Endometrium (tissue), 2 donors: ENCODE measurements around the gene SELENOV.
"Not testable (repeated sequence)": the region's sequence is repeated elsewhere in the genome, so short reads cannot be mapped to it uniquely, and the experiment has no call there.

Experiments used
- FAIRE-seq: peaks from 2 replicates; lab custom pipeline; 2012; peaks lifted over from hg19 to GRCh38; lab: Jason Lieb, UNC
- donor health status: control.
- donor health status: control.

Gene SELENOV

GRCh38 chr19:39514840-39515550 lies at the start of gene SELENOV:
Gene SELENOV (plus strand): TSS chr19:39515139. CDS start chr19:39515213, 74 bp downstream.
- no peak for FAIRE-seq

DNA sequence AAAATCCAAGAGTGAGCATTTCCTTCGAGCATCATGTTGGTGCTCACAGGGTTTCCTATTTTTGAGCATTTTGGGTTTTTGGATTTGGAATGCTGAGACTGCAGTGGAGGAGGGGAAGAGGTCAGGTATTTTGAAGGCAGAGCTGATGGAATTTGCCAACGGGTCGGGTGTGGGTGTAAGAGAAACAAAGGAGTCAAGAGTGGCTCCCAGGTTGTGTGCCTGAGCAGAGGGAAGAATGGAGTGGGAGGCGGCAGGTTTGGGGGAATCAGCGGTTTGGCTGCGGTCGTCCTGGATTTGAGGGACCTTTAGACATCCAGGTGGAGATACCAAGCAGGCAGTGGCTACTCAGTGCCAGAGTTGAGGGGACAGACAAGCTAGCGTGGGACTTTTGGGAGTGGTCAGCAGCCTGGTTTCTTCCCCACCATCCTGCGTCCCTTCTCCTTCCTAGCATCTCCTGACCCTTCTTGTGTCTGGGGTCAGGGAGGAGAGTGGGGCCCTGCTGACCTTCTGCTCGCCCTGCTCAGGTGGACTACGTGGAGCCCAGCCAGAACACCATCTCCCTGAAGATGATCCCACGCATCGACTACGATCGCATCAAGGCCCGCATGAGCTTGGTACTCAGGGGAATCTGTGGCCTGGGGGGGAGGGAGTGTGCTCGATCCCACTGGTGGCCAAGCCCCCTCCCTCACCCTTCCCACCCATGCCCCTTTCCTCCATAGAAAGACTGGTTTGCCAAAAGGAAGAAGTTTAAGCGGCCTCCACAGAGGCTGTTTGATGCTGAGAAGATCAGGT lies 48.8 kb upstream of the SELENOV start:
- no peak for FAIRE-seq

DNA sequence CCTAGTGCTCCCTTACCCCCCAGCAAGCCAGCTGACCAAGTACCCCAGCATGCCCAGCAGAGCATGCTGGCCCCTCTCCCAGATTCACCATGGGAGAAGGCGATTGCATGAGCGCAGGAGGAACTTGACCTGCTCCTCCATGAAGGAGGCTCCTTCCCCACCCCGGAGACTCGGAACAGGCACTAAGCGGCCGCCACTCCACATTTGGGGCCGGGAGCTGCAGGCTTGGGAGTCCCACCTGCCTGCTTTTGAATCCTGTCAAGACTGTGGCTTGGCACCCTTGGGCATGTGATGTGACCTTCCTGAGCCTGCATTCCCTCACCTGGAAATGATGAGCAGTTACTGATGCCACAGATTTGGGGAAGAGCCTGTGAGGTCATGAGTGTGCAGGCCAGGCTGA lies 47.0 kb upstream of the SELENOV start:
- FAIRE-seq: no peak

- FAIRE-seq: no peak
Observed at GRCh38 chr19:39469036-39469435, 45.9 kb upstream of the SELENOV start.

DNA sequence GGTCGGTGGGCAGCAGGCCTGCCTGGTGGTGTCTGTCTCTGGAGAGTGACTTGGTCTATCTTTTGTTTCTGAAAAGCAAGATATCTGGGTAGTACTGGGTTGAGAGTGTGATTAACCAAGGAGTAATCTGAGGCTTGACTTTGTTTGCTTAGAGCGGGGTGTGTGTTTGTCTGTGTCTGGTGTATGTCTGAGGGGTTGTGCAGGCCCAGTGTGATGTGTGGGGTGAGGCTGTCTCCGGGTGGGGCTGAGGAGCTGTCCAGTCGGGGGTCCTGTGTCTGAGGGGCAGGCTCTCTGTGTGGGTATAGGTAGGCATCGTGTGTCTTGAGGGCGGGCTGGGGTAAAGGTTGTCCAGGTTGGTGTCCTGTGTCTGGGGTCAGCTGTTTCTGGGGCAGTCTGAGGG lies 45.4 kb upstream of the SELENOV start:
- no peak for FAIRE-seq

DNA sequence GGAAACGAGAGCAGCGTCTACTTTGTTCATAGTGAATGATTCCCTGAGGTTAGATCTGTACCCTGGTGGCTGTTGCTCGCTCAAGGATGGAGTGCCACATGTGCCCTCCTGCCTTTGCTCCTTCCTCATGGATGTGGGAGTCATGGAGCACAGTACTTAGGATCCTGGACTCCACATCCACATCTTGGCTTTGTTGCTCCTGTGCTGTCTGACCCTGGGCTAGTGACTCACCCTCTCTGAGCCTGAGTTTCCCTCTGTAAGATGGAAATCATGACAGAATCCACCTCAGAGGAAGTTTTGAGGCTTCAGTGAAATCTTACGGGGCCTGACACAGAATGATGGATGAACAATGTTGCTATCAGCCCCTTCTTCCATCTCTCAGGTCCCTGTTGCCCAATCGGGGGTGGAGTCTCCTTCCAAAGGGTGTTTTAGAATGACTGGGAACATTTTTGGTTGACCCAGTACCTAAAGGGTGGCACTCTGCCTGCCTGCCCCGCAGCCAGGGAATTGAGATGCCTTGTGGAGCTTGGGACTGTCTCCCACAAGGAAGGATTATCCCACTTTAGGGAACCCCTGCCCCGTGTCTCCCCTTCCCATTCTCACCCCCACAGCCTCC lies 44.1 kb upstream of the SELENOV start:
- FAIRE-seq: no peak

DNA sequence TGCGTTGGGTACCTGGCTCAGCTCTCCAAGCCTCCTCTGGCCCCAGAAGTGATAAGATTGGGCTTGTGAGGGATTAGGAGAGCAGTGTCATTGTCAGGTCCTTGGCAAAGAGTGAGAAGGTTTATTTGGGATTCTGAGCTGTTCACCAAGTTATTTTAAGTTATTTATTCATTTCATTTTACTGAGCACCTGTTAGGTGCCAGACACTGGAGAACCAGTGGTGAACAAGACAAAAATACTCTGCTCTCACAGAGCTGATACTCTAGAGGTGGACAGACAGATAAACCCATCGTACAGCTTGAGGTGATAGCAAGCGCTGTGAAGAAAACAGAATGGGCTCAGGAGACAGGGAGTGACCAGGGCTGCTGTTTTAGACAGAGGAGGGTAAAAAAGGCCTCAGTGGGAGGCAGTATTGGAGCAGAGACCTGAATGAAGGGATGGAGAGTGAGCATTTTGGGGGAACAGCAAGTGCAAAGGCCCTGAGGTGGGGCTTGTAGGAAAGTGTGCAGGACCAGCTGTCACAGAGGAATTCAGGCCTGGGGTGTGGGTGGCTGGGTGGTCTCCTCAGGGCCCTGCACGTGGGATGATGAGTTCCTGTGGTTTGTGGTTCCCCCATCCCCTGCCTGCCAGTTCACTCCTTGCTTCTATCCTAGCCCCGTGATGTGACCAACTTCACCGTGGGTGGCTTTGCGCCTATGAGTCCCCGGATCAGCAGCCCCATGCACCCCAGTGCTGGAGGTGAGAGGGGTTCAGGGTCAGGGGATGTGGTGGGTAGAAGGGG lies 43.0 kb upstream of the SELENOV start:
- no peak for FAIRE-seq

GRCh38 chr19:39472746-39473442 lies 42.0 kb upstream of the SELENOV start:
- no peak for FAIRE-seq

DNA sequence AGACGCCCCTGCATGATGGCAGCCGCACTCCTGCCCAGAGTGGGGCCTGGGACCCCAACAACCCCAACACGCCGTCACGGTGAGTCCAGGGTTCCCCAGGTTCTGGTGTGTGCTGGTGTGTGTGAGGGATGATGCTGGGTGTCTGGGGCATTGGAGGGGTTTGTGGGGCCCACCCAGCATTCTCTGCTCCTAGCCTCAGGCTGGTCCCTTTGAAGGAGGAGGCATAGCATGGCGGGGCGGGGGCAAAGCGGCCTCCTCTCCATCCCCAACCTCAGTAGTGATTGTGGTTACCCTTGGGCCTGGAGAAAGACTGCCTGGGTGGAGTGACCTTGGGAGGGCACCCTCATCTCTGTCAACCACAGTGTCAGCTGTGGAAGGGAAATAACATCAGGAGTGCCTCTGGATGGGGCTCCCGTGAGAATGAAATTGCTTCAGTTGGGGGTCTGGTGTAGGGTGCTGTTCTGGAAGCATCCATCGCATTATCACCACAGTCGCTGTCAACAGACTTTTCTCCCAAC lies 41.4 kb upstream of the SELENOV start:
- no peak for FAIRE-seq

GRCh38 chr19:39474139-39474620 lies 40.8 kb upstream of the SELENOV start:
- FAIRE-seq: no peak

GRCh38 chr19:39475748-39476147 lies 39.2 kb upstream of the SELENOV start:
- FAIRE-seq: no peak

DNA sequence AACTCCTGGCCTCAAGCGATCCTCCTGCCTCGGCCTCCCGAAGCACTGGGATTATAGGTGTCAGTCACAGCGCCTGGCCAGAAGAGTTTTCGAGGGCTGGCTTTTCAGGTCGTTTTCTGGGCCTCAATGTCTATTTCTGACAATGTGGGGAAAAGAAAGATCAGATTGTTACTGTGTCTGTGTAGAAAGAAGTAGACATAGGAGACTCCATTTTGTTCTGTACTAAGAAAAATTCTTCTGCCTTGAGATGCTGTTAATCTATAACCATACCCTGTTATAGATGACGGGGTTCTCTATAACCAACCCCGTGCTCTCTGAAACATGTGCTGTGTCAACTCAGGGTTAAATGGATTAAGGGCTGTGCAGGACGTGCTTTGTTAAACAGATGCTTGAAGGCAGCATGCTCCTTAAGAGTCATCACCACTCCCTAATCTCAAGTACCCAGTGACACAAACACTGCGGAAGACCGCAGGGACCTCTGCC lies 35.6 kb upstream of the SELENOV start:
- FAIRE-seq: not testable (repeated sequence)

DNA sequence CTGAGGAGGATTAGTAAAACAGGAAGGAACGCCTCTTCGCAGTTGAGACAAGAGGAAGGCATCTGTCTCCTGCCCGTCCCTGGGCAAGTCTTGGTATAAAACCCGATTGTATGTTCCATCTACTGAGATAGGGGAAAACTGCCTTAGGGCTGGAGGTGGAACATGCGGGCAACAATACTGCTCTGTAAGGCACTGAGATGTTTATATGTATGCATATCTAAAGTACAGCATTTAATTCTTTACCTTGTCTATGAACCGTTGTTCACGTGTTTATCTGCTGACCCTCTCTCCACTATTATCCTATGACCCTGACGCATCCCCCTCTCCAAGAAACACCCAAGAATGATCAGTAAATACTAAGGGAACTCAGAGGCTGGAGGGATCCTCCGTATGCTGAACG lies 35.0 kb upstream of the SELENOV start:
- no peak for FAIRE-seq

DNA sequence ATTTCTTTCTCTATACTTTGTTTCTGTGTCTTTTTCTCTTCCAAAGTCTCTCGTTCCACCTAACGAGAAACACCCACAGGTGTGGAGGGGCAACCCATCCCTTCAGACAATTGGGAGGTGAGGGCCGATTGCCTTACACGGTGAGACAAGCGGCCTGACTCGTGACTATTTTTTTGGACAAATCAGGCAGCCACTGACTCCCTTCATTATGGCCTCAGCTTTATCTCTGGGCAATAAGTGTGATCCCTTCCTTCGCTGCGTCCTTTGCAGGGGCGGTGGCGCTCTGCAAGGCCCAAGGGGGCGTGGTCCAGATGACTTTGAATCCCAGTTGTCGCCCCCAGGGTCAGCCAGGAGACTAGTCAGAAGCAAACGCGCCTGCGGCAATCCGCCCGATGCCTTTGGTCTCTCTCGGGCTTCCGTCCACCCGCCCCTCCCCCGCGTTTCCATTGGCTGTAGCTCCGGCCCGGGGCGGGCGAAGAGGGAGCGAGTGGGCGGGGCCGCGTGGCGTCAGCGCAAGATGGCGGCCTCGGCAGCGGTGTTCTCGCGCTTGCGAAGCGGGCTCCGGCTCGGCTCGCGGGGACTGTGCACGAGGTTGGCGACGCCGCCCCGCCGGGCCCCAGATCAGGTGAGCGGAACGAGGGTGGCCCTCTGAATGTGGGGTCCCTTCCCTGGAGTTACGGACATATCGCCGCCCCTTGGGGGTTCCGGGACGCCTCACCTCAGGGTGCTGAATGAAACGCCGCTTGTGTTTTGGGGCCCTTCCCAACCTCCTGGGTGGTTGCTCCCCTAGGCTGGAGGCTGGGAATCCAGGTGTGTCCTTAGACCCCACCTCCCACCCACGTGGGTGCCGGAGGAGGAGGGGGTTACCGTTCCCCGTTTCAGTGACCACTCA lies 34.4 kb upstream of the SELENOV start, which contains the start of gene TIMM50:
Gene TIMM50, plus strand, starts transcription at position 502 of the 892 bp plus-strand sequence. Its CDS starts 16 bp downstream, at position 518.
- peak; percentile 83 for FAIRE-seq

GRCh38 chr19:39481229-39481545 lies 33.8 kb upstream of the SELENOV start:
- FAIRE-seq: no peak

GRCh38 chr19:39481676-39482075 lies 33.3 kb upstream of the SELENOV start:
- no peak for FAIRE-seq

DNA sequence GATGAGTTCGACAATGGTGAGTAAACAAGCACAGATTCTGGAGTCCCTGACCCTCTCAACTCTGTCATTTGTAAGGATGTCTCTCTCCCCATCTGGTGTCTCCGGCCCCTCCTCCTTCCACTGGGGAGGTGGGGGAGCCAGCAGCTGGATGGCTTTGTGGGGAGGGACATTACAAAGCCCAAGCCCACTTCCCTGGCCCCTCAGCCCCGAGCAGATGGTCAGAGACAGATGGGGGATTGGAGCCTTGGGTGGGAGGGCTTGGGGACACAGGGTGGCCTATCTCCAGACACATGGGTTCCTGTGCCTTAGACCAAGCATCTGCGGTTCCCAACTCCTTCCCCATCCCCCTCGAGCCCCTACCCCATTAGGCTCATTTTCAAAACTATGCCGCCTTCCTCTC lies 31.8 kb upstream of the SELENOV start:
- FAIRE-seq: no peak

- FAIRE-seq: no peak
Observed at GRCh38 chr19:39489756-39490155, 25.2 kb upstream of the SELENOV start.

GRCh38 chr19:39492225-39492624 lies 22.7 kb upstream of the SELENOV start:
- FAIRE-seq: no peak

GRCh38 chr19:39492788-39493187 lies 22.2 kb upstream of the SELENOV start:
- FAIRE-seq: no peak
